Measurements from ENCODE around the gene CPNE1. TPM values are rescaled to one million over a fixed set of nuclear protein-coding genes. Genes with fewer than 3 reads are reported as not detected.

The CPNE1 gene
- total RNA-seq, 2 donors from 2014 or later, result 39.2 to 60.4 TPM

DNA sequence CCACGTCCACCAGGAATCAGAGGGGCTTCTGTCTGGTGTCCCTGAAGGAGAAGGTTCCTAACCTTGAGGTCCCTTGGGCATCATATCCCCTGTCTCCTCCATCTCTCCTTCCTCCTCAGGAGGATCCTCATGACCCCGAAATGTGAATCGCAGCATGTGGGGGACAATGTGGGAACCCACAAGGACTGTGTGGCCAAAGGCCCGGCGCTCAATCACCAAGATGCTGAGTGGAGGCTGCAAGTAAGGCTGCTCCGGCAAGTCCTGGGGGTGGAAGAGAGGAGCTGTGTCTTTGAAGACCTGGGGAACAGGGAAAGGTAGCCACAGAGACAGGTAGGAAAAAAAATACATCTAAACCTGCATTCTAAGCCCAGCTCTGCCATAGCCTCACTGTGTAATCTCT, 85.5 kb downstream of the CPNE1 start:
- no peak for DNase-seq (ENCODE audit: low spot score)
- Histone ChIP-seq H3K36me3 (no peaks in the 10 kb centered on the region), H3K27me3 (no peaks in the 10 kb centered on the region), H3K4me3 (no peak overlapping the region), H3K27ac (no peak overlapping the region), H3K9me3 (peaks cover 0 to 13% of the 10 kb centered on the region in 2 donors), H3K4me1 (no peaks in the 10 kb centered on the region)
- TF ChIP-seq, protein P1, sequence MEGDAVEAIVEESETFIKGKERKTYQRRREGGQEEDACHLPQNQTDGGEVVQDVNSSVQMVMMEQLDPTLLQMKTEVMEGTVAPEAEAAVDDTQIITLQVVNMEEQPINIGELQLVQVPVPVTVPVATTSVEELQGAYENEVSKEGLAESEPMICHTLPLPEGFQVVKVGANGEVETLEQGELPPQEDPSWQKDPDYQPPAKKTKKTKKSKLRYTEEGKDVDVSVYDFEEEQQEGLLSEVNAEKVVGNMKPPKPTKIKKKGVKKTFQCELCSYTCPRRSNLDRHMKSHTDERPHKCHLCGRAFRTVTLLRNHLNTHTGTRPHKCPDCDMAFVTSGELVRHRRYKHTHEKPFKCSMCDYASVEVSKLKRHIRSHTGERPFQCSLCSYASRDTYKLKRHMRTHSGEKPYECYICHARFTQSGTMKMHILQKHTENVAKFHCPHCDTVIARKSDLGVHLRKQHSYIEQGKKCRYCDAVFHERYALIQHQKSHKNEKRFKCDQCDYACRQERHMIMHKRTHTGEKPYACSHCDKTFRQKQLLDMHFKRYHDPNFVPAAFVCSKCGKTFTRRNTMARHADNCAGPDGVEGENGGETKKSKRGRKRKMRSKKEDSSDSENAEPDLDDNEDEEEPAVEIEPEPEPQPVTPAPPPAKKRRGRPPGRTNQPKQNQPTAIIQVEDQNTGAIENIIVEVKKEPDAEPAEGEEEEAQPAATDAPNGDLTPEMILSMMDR (IDR thresholded peaks at IDR 0.05), result no peak

DNA sequence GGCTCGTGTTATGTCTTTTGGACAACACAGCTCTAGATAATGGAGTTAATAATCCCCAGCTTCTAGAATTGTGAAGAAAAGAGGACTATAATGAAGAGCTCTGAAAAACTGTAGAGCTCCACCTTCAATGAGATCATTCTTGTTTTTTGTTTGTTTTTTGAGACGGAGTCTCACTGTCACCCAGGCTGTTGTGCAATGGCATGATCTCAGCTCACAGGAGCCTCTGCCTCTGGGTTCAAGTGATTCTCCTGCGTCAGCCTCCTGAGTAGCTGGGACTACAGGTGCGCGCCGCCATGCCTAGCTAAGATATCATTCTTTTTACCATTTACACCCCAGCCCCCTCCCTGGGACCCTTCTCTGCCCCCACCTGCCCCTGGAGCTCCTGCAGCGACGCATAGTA, 86.2 kb downstream of the CPNE1 start:
- no peak for DNase-seq (ENCODE audit: low spot score)
- Histone ChIP-seq H3K4me1 (no peaks in the 10 kb centered on the region), H3K27me3 (no peaks in the 10 kb centered on the region), H3K27ac (no peak overlapping the region), H3K9me3 (peaks cover 0 to 15% of the 10 kb centered on the region in 2 donors), H3K4me3 (no peak overlapping the region), H3K36me3 (no peaks in the 10 kb centered on the region)
- TF ChIP-seq, protein P1 (IDR thresholded peaks at IDR 0.05), result no peak

DNA sequence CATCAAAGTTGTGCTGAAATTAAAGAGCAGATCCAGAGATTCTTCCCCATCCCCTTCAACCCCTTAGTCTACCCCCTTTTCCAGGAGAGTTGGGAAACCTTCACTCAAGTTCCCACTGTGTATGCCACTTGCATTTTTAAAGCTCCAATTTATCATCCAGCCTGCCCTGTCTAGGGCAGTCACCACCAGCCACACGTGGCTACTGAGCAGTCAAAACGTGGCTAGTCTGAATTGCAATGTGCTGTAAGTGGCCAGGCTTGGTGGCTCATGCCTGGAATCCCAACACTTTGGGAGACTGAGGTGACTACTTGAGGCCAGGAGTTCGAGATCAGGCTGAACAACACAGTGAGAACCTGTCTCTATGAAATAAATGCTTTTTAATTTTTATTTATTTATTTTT, 87.9 kb downstream of the CPNE1 start:
- Histone ChIP-seq H3K4me1 (no peaks in the 10 kb centered on the region), H3K27me3 (no peaks in the 10 kb centered on the region), H3K9me3 (peaks cover 5 to 21% of the 10 kb centered on the region in 2 donors), H3K36me3 (no peaks in the 10 kb centered on the region), H3K4me3 (no peak overlapping the region), H3K27ac (no peak overlapping the region)
- DNase-seq (ENCODE audit: low spot score), result no peak
- TF ChIP-seq, protein P1 (IDR thresholded peaks at IDR 0.05), result no peak

Other genes with a start within 250 kb of the CPNE1 start
- gene GDF5, start 226.7 kb downstream of the CPNE1 start, total RNA-seq, result 1 to 10 TPM in 1 of 2 donors, under 1 TPM in 1; 0.70 to 2.6 TPM
- gene CEP250, start 209.3 kb downstream of the CPNE1 start, total RNA-seq, result 10 to 100 TPM; 13.0 to 18.9 TPM
- not detected for gene C20orf173, start 135.2 kb downstream of the CPNE1 start, total RNA-seq
- gene ERGIC3, start 122.8 kb downstream of the CPNE1 start, total RNA-seq, result 100 to 1,000 TPM in 1 of 2 donors, 10 to 100 TPM in 1; 99.9 to 155 TPM
- 1 to 10 TPM; 4.6 to 5.5 TPM for gene SPAG4, start 49.1 kb downstream of the CPNE1 start, total RNA-seq
- 10 to 100 TPM; 18.4 to 20.9 TPM for gene RBM12, start within 50 bp of the CPNE1 start, total RNA-seq
- 10 to 100 TPM; 24.6 to 38.7 TPM for gene NFS1, start 34.5 kb upstream of the CPNE1 start, total RNA-seq
- gene ROMO1, start 34.5 kb upstream of the CPNE1 start, total RNA-seq, result 100 to 1,000 TPM; 263 to 409 TPM
- 100 to 1,000 TPM; 106 to 112 TPM for gene RBM39, start 77.4 kb upstream of the CPNE1 start, total RNA-seq
- 10 to 100 TPM; 29.7 to 34.7 TPM for gene PHF20, start 107.1 kb upstream of the CPNE1 start, total RNA-seq

All from right atrium auricular region (tissue), 2 donors.